HG03139 (cell line): ENCODE data around the gene TJP1.
"Not testable (repeated sequence)": the region's sequence is repeated elsewhere in the genome, so short reads cannot be mapped to it uniquely, and the experiment has no call there.

ENCODE experiments used
- ATAC-seq: cut with Tn5 transposase; IDR thresholded peaks from one replicate; pipeline ENCODE4 v1.9.1; 2021; ENCODE audit not compliant: unreplicated experiment

Gene TJP1

GRCh38 chr15:29685156-29686078 lies 136.9 kb downstream of the TJP1 start:
- no peak for ATAC-seq

GRCh38 chr15:29682781-29683180 lies 139.5 kb downstream of the TJP1 start:
- ATAC-seq = no peak

GRCh38 chr15:29682361-29682760 lies 139.9 kb downstream of the TJP1 start:
- no peak for ATAC-seq

- ATAC-seq = no peak
Measured at GRCh38 chr15:29681946-29682345, 140.3 kb downstream of the TJP1 start.

GRCh38 chr15:29681166-29681845 lies 141.0 kb downstream of the TJP1 start:
- no peak for ATAC-seq

- ATAC-seq = no peak
Measured at GRCh38 chr15:29680465-29681165, 141.7 kb downstream of the TJP1 start.

- ATAC-seq = no peak
Measured at GRCh38 chr15:29678504-29679034, 143.7 kb downstream of the TJP1 start.

GRCh38 chr15:29677871-29678461 lies 144.3 kb downstream of the TJP1 start:
- no peak for ATAC-seq

- no peak for ATAC-seq
Measured at GRCh38 chr15:29677455-29677854, 144.8 kb downstream of the TJP1 start.

GRCh38 chr15:29676961-29677402 lies 145.3 kb downstream of the TJP1 start:
- ATAC-seq = no peak

- not testable (repeated sequence) for ATAC-seq
Measured at GRCh38 chr15:29676374-29676960, 145.8 kb downstream of the TJP1 start.

GRCh38 chr15:29675791-29676301 lies 146.4 kb downstream of the TJP1 start:
- no peak for ATAC-seq

- no peak for ATAC-seq
Measured at GRCh38 chr15:29674661-29675533, 147.4 kb downstream of the TJP1 start.

GRCh38 chr15:29672923-29673809 lies 149.1 kb downstream of the TJP1 start:
- ATAC-seq = no peak

GRCh38 chr15:29672446-29672845 lies 149.8 kb downstream of the TJP1 start:
- ATAC-seq = no peak

GRCh38 chr15:29672046-29672445 lies 150.2 kb downstream of the TJP1 start:
- ATAC-seq = not testable (repeated sequence)

GRCh38 chr15:29670998-29671981 lies 151.0 kb downstream of the TJP1 start:
- ATAC-seq = no peak
